HepG2 (cell line): ENCODE measurements around the gene NT5C1B. TPM values are rescaled to one million over a fixed set of nuclear protein-coding genes. Genes with fewer than 3 reads are reported as not detected.

Experiments
- CHD2 ChIP-seq: IDR thresholded peaks from 2 replicates; pipeline ENCODE4 v1.6.1; 2011; ENCODE audit warnings: low read depth, low read length, improper control_type of control experiment
- HMGXB4 ChIP-seq, 2 experiments: sonication (generic) in 1 of 2; formaldehyde crosslinking in 1 of 2; IDR thresholded peaks; 2 replicates each; pipeline versions ENCODE4 v1.4.0 to v1.6.1; 2018 to 2020; ENCODE audit warnings: missing genetic modification reagents in 2 of 2, borderline replicate concordance in 1 of 2, low read depth in 1 of 2, mild to moderate bottlenecking in 1 of 2, missing biosample characterization in 1 of 2
- HNRNPLL ChIP-seq: fragments of 200-400 bp; formaldehyde crosslinking; IDR thresholded peaks from 2 replicates; pipeline ENCODE4 v1.6.1; 2017; ENCODE audit warnings: mild to moderate bottlenecking, low read depth, low read length; ENCODE audit not compliant: poor library complexity, severe bottlenecking
- MYPOP ChIP-seq: sonication (generic); formaldehyde crosslinking; IDR thresholded peaks from 2 replicates; pipeline ENCODE4 v1.8.1; 2023; ENCODE audit warnings: mild to moderate bottlenecking, moderate library complexity, missing genetic modification reagents
- NONO ChIP-seq, 2 experiments: fragments of 450-650 bp in 1 of 2; sonication (generic) in 1 of 2; formaldehyde crosslinking in 1 of 2; IDR thresholded peaks in 1 of 2; conservative IDR thresholded peaks in 1 of 2; 2 replicates each; pipeline versions ENCODE4 v1.6.1 to v1.8.0; 2017 to 2022; ENCODE audit warnings: mild to moderate bottlenecking in 1 of 2, missing genetic modification reagents in 1 of 2, moderate library complexity in 1 of 2
- PCBP2 ChIP-seq: fragments of 200-400 bp; formaldehyde crosslinking; optimal IDR thresholded peaks from 2 replicates; pipeline ENCODE3; 2018; ENCODE audit warnings: low read length, low read depth; ENCODE audit not compliant: poor library complexity, severe bottlenecking
- PLSCR1 ChIP-seq: sonication (generic); formaldehyde crosslinking; IDR thresholded peaks from 2 replicates; pipeline ENCODE4 v1.5.0; 2020; ENCODE audit warnings: missing genetic modification reagents, mild to moderate bottlenecking, borderline replicate concordance
- RORA ChIP-seq: sonication (generic); formaldehyde crosslinking; IDR thresholded peaks from 2 replicates; pipeline ENCODE4 v1.5.0; 2020; ENCODE audit warnings: mild to moderate bottlenecking, missing genetic modification reagents, moderate library complexity
- SMAD1 ChIP-seq: sonication (generic); formaldehyde crosslinking; IDR thresholded peaks from 2 replicates; pipeline ENCODE4 v1.4.0; 2020; ENCODE audit warnings: missing genetic modification reagents, low read depth, mild to moderate bottlenecking, borderline replicate concordance
- YY1 ChIP-seq: IDR thresholded peaks from 2 replicates; pipeline ENCODE4 v1.6.1; 2011; ENCODE audit warnings: low read length, low read depth, moderate library complexity, mild to moderate bottlenecking; ENCODE audit not compliant: insufficient read depth, insufficient replicate concordance
- ZBTB46 ChIP-seq: sonication (generic); formaldehyde crosslinking; IDR thresholded peaks from 2 replicates; pipeline ENCODE4 v1.4.0; 2020; ENCODE audit warnings: mild to moderate bottlenecking, missing genetic modification reagents, borderline replicate concordance
- ZNF432 ChIP-seq: sonication (generic); formaldehyde crosslinking; IDR thresholded peaks from 2 replicates; pipeline ENCODE4 v1.5.0; 2020; ENCODE audit warnings: missing genetic modification reagents, mild to moderate bottlenecking, borderline replicate concordance
- ZNF530 ChIP-seq: sonication (generic); formaldehyde crosslinking; IDR thresholded peaks from 2 replicates; pipeline ENCODE4 v1.5.0; 2020; ENCODE audit warnings: low read depth, mild to moderate bottlenecking, missing genetic modification reagents
- ZNF605 ChIP-seq: sonication (generic); formaldehyde crosslinking; IDR thresholded peaks from 2 replicates; pipeline ENCODE4 v1.8.0; 2022; ENCODE audit warnings: mild to moderate bottlenecking, missing genetic modification reagents
- ZSCAN30 ChIP-seq: sonication (generic); formaldehyde crosslinking; IDR thresholded peaks from 2 replicates; pipeline ENCODE4 v1.5.0; 2020; ENCODE audit warnings: mild to moderate bottlenecking, missing genetic modification reagents
- polyA plus RNA-seq, 8 experiments: library from polyadenylated mRNA; depleted of rRNA in 3 of 8; stranded (reverse) in 7 of 8; unstranded in 1 of 8; fragments of >200 nt; fragmentation: Illumina TruSeq in 4 of 8; extraction: Trizol in 4 of 8; gene quantifications; 2 replicates each; pipeline versions ENCODE4 v1.2.1 to v1.2.3, GENCODE V29; 2011 to 2016; ENCODE audit warnings: low read depth in 4 of 8, missing spikeins in 1 of 8, mixed read lengths in 1 of 8; ENCODE audit not compliant: insufficient read depth in 1 of 8
- total RNA-seq, 5 experiments: library from RNA; depleted of rRNA; stranded (reverse); fragments of >200 nt; fragmentation: Illumina TruSeq; extraction: Trizol; gene quantifications; 2 replicates each; pipeline ENCODE4 v1.2.3, GENCODE V29; 2016; ENCODE audit warnings: low read depth in 1 of 5
- TF ChIP-seq, protein P1 (sequence below): sonication (generic); formaldehyde crosslinking; IDR thresholded peaks from 2 replicates; pipeline ENCODE4 v1.9.0; 2021; ENCODE audit warnings: missing genetic modification reagents, borderline replicate concordance
- TF ChIP-seq, protein P2 (sequence below): sonication (generic); formaldehyde crosslinking; IDR thresholded peaks from 2 replicates; pipeline ENCODE4 v1.8.0; 2022; ENCODE audit warnings: missing genetic modification reagents, mild to moderate bottlenecking, borderline replicate concordance

Gene NT5C1B
- total and polyA plus RNA-seq, 2 of the 13 experiments (the other 11 are each of a cell fraction or from before 2014, with no cell fraction given), result not detected

GRCh38 chr2:18560031-18560796 lies 29.2 kb downstream of the NT5C1B start, which contains the start of gene RDH14 (continued):
- no peak for TF ChIP-seq RORA
- TF ChIP-seq ZNF530 (CRISPR knock-in tag), result no peak
- TF ChIP-seq ZNF432 (CRISPR knock-in tag), result no peak
- TF ChIP-seq ZBTB46 (CRISPR knock-in tag), result 0 out of 2 replicates have a peak, but pooled peaks have one; percentile 65
- TF ChIP-seq ZSCAN30 (CRISPR knock-in tag), result no peak
- TF ChIP-seq CHD2, result peak; percentile 15; the same call in 1 of the 2 replicates
- peak; percentile 97 for TF ChIP-seq HNRNPLL
- TF ChIP-seq YY1, result peak; percentile 87
- no peak for TF ChIP-seq NONO (IDR thresholded peaks at IDR 0.05)
- peak; percentile 99 for TF ChIP-seq NONO (CRISPR knock-in tag; conservative IDR thresholded peaks at IDR 0.05)
- no peak for TF ChIP-seq MYPOP
- TF ChIP-seq, protein P1, sequence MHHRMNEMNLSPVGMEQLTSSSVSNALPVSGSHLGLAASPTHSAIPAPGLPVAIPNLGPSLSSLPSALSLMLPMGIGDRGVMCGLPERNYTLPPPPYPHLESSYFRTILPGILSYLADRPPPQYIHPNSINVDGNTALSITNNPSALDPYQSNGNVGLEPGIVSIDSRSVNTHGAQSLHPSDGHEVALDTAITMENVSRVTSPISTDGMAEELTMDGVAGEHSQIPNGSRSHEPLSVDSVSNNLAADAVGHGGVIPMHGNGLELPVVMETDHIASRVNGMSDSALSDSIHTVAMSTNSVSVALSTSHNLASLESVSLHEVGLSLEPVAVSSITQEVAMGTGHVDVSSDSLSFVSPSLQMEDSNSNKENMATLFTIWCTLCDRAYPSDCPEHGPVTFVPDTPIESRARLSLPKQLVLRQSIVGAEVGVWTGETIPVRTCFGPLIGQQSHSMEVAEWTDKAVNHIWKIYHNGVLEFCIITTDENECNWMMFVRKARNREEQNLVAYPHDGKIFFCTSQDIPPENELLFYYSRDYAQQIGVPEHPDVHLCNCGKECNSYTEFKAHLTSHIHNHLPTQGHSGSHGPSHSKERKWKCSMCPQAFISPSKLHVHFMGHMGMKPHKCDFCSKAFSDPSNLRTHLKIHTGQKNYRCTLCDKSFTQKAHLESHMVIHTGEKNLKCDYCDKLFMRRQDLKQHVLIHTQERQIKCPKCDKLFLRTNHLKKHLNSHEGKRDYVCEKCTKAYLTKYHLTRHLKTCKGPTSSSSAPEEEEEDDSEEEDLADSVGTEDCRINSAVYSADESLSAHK (CRISPR knock-in tag), result peak; percentile 65; the same call in 1 of the 2 replicates
- TF ChIP-seq PLSCR1 (CRISPR knock-in tag), result no peak
- TF ChIP-seq SMAD1 (CRISPR knock-in tag), result peak; percentile 92; the same call in 1 of the 2 replicates
- TF ChIP-seq, protein P2, sequence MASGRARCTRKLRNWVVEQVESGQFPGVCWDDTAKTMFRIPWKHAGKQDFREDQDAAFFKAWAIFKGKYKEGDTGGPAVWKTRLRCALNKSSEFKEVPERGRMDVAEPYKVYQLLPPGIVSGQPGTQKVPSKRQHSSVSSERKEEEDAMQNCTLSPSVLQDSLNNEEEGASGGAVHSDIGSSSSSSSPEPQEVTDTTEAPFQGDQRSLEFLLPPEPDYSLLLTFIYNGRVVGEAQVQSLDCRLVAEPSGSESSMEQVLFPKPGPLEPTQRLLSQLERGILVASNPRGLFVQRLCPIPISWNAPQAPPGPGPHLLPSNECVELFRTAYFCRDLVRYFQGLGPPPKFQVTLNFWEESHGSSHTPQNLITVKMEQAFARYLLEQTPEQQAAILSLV (CRISPR knock-in tag), result peak; percentile 79; the same call in 1 of the 2 replicates
- TF ChIP-seq ZNF605 (CRISPR knock-in tag), result no peak
- TF ChIP-seq PCBP2, result no peak
- TF ChIP-seq HMGXB4 (CRISPR knock-in tag; IDR thresholded peaks at IDR 0.05; ENCODE audit: borderline replicate concordance in 1 of 2, low read depth in 1 of 2), result peak; percentile 88 to 92
